ENCODE measurements around the gene PRRX2. TPM values are rescaled to one million over a fixed set of nuclear protein-coding genes. Genes with fewer than 3 reads are reported as not detected.

Gene PRRX2
- total RNA-seq, 1 donor from 2014 or later: 13.2 TPM

- intact Hi-C loops (cut with DNase I): no loop called here
- ATAC-seq (peak; percentile 90), DNase-seq (ENCODE audit: low spot score) (peak; percentile 77)
These were observed 97.8 kb downstream of the PRRX2 start for GRCh38 chr9:129762985-129763926.

- DNase-seq (ENCODE audit: low spot score) (no peak), ATAC-seq (no peak)
- intact Hi-C loops (cut with DNase I): no loop called here
These were observed 100.4 kb downstream of the PRRX2 start for GRCh38 chr9:129765764-129766317.

- no peak for DNase-seq (ENCODE audit: low spot score)
- no peak for ATAC-seq
- intact Hi-C loops (cut with DNase I): no loop called here
These were observed 103.0 kb downstream of the PRRX2 start for GRCh38 chr9:129768486-129768885.

GRCh38 chr9:129769669-129770068, 104.2 kb downstream of the PRRX2 start:
- intact Hi-C loops (cut with DNase I): no loop called here
- ATAC-seq: no peak
- no peak for DNase-seq (ENCODE audit: low spot score)

GRCh38 chr9:129770741-129771140, 105.3 kb downstream of the PRRX2 start:
- DNase-seq (ENCODE audit: low spot score): no peak
- no peak for ATAC-seq
- intact Hi-C loops (cut with DNase I): no loop called here

Other genes with a start within 250 kb of the PRRX2 start
- 2.2 TPM for gene C9orf50, start 44.5 kb upstream of the PRRX2 start, total RNA-seq
- 28.0 TPM for gene NTMT1, start 39.5 kb upstream of the PRRX2 start, total RNA-seq
- gene ASB6, start 23.5 kb upstream of the PRRX2 start, total RNA-seq: 18.6 TPM
- 23.3 TPM for gene PTGES, start 87.4 kb downstream of the PRRX2 start, total RNA-seq
- 15.7 TPM for gene TOR1B, start 137.5 kb downstream of the PRRX2 start, total RNA-seq
- gene TOR1A, start 158.5 kb downstream of the PRRX2 start, total RNA-seq: 24.6 TPM
- gene C9orf78, start 169.6 kb downstream of the PRRX2 start, total RNA-seq: 38.6 TPM
- 28.7 TPM for gene USP20, start 169.8 kb downstream of the PRRX2 start, total RNA-seq